ENCODE results near the gene ALOX5.
A peak's percentile ranks its signal among the peaks of the same experiment; 100 is the strongest.

ALOX5 gene

GRCh38 chr10:45416603-45417002 lies 42.6 kb downstream of the ALOX5 start:
- DNase-seq (ENCODE audit: low spot score) = no peak
- TF ChIP-seq, protein P1, sequence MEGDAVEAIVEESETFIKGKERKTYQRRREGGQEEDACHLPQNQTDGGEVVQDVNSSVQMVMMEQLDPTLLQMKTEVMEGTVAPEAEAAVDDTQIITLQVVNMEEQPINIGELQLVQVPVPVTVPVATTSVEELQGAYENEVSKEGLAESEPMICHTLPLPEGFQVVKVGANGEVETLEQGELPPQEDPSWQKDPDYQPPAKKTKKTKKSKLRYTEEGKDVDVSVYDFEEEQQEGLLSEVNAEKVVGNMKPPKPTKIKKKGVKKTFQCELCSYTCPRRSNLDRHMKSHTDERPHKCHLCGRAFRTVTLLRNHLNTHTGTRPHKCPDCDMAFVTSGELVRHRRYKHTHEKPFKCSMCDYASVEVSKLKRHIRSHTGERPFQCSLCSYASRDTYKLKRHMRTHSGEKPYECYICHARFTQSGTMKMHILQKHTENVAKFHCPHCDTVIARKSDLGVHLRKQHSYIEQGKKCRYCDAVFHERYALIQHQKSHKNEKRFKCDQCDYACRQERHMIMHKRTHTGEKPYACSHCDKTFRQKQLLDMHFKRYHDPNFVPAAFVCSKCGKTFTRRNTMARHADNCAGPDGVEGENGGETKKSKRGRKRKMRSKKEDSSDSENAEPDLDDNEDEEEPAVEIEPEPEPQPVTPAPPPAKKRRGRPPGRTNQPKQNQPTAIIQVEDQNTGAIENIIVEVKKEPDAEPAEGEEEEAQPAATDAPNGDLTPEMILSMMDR (IDR thresholded peaks at IDR 0.05; ENCODE audit: extremely low read depth, insufficient read depth, missing control alignments) = no peak
- in situ Hi-C loops (cut with MboI; ENCODE audit: low pct_unique_long_range_greater_than_20kb, low sequenced_read_pairs, unreplicated experiment) = no loop called here

DNA sequence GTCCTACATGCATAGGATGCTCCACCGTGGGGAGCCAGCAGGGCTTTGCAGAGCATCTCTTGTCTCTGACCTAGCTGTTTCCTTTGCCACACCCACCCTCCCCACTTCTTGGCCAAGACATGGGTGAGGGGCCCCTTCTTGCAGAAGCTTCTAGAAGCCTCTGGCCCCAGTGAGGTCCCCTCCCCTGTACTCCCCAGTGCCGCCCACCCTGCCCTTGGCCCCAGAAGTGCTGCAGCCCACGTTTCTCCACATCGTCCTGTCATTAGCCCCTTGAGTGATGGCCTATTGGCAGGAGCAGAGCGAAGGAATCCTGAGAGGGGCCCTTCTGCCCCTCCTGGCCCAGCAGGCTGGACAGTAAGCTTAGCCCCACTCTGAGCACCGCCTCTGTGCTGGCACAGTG lies 43.7 kb downstream of the ALOX5 start:
- in situ Hi-C loops (cut with MboI; ENCODE audit: low pct_unique_long_range_greater_than_20kb, low sequenced_read_pairs, unreplicated experiment) = no loop called here
- TF ChIP-seq, protein P1 (IDR thresholded peaks at IDR 0.05; ENCODE audit: extremely low read depth, insufficient read depth, missing control alignments) = no peak
- DNase-seq (ENCODE audit: low spot score) = no peak

GRCh38 chr10:45418417-45418848 lies 44.4 kb downstream of the ALOX5 start:
- DNase-seq (ENCODE audit: low spot score) = no peak
- in situ Hi-C loops (cut with MboI; ENCODE audit: low pct_unique_long_range_greater_than_20kb, low sequenced_read_pairs, unreplicated experiment) = no loop called here

GRCh38 chr10:45418849-45419675 lies 45.0 kb downstream of the ALOX5 start:
- in situ Hi-C loops (cut with MboI; ENCODE audit: low pct_unique_long_range_greater_than_20kb, low sequenced_read_pairs, unreplicated experiment) = no loop called here
- TF ChIP-seq, protein P1 (IDR thresholded peaks at IDR 0.05; ENCODE audit: extremely low read depth, insufficient read depth, missing control alignments) = no peak
- DNase-seq (ENCODE audit: low spot score) = peak; percentile 83

More at GRCh38 chr10:45418417-45418848, 44.4 kb downstream of the ALOX5 start:
- TF ChIP-seq, protein P1 (IDR thresholded peaks at IDR 0.05; ENCODE audit: extremely low read depth, insufficient read depth, missing control alignments) = no peak

DNA sequence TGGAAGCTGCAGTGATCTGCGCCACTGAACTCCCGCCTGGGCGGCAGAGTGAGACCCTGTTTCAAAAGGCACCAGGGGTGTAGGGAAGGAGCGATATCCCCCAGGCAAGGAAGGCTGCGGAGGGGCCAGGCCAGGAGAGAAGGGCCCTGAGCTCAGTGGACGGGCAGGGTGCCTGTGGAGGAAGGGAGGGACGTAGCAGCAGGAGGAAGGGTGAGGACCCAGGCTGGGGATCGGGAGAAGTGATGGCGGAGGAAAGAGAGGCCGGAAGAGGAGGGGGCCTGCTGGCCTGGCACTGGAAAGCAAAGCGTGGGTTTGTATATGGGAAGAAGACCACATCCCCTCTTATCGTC lies 45.6 kb downstream of the ALOX5 start:
- TF ChIP-seq, protein P1 (IDR thresholded peaks at IDR 0.05; ENCODE audit: extremely low read depth, insufficient read depth, missing control alignments) = no peak
- in situ Hi-C loops (cut with MboI; ENCODE audit: low pct_unique_long_range_greater_than_20kb, low sequenced_read_pairs, unreplicated experiment) = no loop called here
- peak; percentile 27 for DNase-seq (ENCODE audit: low spot score)

- in situ Hi-C loops (cut with MboI; ENCODE audit: low pct_unique_long_range_greater_than_20kb, low sequenced_read_pairs, unreplicated experiment) = no loop called here
- TF ChIP-seq, protein P1 (IDR thresholded peaks at IDR 0.05; ENCODE audit: extremely low read depth, insufficient read depth, missing control alignments) = no peak
- peak; percentile 74 for DNase-seq (ENCODE audit: low spot score)
These were observed 46.6 kb downstream of the ALOX5 start for GRCh38 chr10:45420453-45421192.
